EH (cell line): ENCODE measurements around the gene CEP72.
"Not testable (repeated sequence)": the region's sequence is repeated elsewhere in the genome, so short reads cannot be mapped to it uniquely, and the experiment has no call there.

Source experiments
- DNase-seq: peaks from one replicate; pipeline ENCODE4 v3.0.0-alpha.2; 2015; ENCODE audit warnings: low read depth

The CEP72 gene, protein sequence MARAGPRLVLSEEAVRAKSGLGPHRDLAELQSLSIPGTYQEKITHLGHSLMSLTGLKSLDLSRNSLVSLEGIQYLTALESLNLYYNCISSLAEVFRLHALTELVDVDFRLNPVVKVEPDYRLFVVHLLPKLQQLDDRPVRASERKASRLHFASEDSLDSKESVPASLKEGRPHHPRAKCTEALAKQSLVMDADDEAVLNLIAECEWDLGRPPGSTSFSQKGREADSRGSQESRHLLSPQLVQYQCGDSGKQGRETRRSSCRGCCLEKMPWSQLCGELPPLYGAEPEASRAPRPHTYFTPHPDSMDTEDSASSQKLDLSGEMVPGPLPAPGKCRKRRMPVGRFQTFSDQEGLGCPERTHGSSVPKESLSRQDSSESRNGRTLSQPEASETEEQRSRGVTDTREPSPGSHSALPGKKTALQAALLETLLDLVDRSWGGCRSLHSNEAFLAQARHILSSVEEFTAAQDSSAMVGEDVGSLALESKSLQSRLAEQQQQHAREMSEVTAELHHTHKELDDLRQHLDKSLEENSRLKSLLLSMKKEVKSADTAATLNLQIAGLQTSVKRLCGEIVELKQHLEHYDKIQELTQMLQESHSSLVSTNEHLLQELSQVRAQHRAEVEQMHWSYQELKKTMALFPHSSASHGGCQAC

DNA sequence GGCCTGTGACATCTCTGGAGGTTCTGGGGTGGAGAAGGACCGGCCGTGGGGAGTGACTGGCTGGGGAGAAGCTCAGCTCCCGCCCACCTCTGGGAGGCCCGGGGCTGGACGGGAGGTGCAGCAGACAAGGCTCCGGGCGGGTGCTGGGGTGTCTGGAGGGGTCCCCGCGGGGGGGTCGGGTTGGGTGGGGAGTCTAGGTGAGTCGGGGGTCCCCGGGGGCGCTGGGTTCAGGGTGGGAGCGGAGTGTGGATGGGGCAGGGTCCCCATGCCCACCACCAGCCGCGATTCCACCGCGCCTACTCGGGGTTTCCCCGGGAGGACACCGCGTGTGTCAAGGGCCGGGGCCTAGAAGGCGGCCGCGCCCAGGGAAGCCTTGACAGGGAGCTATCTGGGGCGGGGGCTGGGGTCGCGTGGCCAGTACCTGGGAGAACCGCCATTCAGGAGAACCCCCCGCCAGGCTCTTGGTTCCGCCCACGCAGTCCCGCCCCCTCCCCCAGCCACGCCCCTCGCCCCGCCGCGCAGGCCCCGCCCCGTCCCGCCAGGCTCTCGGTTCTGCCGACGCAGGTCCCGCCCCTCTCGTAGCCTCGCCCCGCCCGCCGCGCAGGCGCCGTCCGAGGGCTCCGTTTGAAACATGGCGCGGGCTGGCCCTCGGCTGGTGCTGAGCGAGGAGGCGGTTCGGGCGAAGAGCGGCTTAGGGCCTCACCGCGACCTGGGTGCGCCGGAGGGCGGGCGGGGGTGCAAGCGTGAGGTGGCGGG, at the start of gene CEP72:
TSS of gene CEP72 (plus strand) at position 610 of the 756 bp plus-strand sequence. CDS start at position 632, 22 bp downstream.
- peak; percentile 86 for DNase-seq

DNA sequence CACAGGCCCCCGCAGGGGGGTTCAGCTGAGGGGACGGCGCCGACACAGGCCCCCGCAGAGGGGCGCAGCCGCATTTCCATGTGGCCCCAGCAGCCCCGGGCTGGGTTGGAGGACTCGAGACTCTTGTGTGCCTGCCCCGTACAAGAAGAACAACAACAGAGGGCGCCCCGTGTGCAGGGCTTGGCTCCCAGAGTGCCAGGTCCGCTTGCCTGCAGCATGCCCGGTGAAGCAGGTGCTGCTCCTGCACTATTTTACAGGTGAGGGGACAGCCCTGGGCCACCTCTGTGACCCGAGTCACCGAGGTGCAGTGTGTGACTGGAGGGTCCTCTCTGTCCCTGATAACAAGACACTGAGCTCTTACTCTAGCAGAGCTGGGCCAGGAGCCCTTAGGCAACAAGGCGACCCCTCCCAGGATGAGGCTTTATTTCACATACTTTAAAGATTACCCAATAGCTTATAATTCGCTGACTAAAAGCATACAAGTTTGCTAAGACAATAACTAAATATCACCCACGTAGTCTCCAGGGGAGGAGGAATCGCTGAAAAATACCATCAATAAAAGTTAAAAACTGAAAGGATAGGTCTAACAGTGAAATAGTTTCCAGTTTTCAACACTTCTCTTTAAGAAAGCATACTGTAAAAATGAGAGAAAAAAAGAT, 46.2 kb upstream of the CEP72 start:
- peak; percentile 19 for DNase-seq

DNA sequence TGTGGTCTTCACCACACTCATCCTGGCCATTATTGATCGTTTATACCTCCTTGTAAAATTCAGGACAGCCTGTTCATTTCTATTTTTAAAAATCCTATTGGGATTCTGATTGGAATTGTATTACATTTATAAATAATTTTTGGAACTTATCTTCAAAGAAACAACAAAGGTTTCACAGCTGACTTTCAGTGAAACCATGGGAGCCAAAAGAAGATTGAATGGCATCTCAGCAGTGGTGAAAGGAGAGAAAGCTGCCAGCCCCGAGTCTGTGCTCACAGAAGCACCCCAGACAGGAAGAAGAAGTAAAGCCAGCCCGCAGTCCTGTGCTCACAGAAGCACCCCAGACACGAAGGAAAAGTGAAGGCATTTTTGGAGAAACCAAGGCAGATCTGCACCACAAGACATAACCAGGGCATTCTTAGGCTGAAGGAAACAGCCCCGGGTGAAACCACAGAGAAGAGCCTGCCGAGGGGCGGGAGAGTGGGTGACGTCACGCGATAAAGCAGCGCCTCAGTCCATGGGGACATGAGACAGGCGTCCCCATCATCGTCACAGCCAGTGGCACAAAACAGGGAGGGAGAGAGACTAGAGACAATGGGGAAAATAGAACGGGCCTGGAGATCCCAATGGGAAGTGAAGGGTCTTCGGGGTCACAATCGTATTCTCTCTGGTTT, 45.4 kb upstream of the CEP72 start:
- DNase-seq, result no peak

DNA sequence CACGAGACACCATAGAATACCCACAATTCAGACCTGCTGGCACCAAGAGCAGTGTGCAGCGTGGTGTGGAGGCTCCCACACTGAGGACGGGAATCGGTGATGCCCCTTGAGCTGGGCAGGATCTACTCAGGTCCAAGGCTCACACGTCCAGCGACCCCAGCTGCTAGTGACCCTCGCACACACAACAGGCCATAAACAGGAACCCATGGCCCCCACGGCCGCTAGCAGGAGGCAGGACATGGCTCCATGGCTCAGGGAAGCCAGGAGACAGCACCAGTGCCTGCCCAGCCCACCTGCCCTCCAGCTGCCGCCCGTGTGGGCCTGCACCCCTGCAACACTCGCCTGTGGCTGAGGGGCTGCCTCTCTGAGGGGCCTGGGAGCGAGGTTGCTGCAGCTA, 44.5 kb upstream of the CEP72 start:
- no peak for DNase-seq

DNA sequence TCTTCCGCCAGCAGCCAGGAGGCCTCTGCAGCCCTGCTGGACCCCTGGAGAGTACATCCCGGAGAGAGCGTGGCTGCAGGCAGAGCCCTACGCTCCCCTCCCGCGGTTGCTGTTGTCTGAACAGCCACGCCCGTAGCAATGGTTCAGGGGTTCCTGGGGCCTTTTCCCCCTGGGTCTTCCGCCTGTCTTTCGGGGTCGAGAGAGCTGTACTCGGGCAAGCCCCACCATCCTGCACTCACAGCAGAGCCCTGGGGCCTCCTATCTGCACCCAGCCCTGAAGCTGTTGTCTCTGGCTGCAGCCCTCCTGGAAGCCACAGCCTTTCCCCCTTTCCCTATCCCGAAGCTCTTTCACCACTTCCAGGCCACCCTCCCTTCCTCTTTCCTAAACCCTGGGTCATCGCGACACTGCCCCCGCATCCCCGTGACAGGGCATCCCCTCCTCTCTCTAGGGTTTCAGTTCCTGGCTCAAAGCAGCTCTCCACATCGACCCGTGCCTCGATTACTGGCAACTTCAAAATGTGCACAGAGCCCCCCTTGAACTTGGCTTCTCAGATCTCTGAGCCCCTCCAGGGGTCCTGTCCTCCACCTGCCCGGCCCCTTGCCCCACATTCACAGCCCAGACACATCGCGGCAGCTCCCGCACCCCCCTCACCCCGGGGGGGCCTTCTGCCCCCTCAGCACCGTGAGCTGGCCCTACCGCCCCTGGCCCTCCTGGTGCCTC, 43.9 kb upstream of the CEP72 start:
- DNase-seq, result no peak

DNA sequence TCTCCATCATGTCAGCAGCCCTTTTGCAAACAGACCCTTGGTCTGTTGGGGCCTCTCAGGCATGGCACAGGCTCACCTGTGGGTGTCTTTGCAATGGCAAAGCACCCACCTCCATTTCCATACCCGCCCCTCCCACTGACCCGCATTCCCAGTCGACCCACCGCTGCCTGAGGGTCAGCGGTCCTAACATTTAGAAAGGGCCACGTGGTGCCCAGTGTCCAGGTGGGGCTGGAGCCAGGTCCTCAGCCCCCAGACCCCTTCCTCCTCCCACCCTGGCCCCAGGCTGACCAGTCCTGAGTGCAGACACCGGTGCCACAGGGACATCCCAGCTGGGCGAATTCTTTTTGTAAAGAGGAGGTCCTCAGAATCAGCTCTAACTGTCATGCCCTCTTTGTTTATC, 43.3 kb upstream of the CEP72 start:
- DNase-seq, result no peak

DNA sequence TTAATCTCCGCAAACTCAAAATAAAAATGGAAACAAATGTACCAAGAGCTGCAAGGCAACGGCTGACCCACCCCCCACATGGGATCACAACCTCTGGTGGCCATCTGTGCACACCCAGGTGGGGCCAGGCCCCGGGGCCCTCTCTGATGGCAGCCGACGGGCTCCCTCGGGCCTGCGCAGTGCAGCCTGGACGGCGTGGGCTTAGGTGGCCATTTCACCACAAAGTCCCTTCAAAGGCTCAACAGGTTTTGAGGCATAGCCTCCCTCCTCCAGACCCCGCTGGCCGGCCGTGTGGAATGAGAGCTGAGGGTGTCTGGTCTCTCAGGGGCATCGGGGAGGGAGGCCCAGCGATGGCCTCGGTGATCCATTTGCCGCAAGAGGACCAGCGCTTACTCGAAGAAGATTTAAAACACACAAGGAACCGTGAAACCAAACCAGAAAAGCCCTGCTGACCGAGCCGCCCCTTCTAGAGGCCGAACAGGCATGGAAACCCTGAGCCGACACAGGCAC, 42.7 kb upstream of the CEP72 start:
- DNase-seq, result no peak

DNA sequence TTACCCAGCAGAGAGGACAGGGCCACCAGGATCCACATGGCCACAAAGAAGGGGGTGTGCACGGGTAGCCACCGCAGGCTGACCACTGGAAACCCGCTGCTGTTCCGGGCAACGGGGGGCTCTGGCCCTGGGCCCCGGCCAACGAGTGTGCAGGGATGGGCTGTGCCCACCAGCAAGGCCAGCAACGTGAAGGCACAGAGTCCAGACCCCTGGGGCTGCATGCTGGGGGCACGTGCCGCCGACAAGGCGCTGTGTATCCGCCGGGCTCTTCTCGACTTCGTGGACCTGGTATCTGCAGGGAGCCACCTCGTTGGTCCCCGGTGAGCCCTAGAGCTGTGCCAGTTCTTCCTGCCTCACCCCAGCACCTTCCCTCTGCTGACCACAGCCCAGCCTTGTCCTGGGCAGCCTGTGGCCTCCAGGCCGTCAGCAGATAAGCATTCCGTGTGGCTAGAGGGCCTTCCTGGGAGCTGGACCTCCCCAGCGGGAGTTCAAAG, 42.2 kb upstream of the CEP72 start:
- no peak for DNase-seq

DNA sequence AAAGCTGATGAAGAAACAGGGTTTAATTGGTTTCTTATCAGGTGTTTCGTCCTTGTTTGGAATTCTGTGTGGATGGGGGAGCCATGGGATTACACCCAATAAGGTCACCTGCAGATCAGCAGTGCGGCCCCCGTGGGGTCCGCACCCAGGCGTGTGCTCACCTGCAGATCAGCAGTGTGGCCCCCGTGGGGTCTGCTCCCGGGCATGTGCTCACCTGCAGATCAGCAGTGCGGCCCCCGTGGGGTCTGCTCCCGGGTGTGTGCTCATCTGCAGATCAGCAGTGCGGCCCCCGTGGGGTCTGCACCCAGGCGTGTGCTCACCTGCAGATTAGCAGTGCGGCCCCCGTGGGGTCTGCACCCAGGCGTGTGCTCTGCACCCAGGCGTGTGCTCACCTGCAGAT, 41.7 kb upstream of the CEP72 start:
- DNase-seq, result no peak

DNA sequence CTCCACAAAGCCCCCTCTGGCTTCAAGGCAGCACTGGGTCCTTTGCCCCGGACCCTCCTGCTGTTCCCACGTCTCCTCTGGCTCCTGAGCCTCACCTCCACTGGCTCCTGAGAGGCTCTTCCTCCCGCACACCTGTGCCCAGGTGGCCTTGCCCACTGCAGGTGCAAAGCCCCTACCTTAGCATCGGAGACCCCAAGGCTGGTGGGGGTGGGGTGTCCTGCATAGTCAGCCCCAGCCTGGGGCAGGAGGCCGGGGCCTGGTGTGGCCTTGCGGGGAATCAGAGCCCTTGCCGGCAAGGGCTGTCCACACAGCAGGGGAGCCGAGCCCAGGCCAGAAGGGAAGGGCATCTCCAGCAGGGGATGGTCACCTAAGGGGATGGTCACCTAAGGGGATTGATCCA, 41.3 kb upstream of the CEP72 start:
- no peak for DNase-seq

DNA sequence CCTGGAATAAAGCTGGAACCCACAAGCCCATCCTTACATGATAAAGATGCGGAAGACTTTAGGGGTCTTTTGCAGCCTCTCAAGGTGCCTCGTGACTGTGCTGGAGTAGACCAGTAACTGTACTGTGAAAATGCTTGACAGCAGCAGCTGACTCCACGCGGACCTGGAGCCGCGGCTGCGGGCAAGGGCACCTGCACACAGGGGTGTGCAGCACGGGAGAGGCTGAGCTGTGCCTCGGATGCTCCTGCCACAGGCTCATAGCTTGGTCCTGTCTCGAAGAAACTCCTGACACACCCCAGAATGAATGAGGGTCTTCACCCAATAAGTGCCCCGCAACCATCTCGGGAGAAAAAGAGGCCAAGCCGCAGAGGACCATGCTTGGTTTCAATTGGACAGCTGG, 40.3 kb upstream of the CEP72 start:
- no peak for DNase-seq

DNA sequence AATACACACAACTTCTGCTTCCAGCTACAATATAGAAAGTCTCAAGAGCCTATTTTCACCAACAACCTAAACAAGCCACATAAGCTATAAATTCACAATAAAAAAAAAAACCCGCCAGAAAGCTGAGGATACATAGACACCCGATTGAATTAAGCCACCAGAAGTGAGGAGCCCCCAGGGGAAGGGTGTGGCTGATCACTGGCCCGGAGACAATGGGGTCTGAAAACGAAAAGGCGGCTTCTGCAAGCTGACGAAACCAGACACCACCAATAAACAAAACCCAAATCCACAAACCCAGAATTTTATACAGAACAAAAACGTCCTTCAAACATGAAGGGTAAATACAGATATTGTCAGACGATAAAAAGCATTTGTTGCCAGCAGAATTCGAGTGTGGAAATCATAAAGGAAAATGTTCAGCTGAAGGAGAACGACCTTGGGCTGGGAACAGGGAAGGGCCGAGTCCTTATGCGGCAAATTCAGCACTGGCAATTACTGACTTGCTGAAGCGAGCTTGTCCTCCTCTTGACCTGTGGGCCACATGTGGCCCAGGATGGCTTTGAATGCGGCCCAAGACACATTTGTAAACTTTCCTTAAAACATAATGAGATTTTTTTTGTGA, 39.6 kb upstream of the CEP72 start:
- DNase-seq, result no peak

DNA sequence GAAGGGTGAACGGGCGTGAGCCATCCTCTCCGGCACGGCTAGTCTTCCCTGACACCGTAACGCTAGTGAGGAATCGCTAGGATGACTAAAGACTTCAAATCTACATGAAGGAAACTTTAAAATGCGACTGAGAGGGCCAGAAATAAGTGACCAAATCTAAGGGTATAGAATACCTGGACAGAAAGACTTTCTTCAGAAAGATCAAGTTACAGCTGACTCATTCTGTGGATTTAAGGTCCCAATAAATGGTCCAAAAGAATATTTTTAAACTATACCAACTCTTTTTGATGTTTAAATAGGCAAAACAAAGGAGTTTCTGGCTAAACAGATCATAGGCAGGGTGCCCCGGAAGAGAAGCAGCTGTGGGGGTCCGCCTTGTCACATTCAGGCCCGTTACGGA, 38.9 kb upstream of the CEP72 start:
- no peak for DNase-seq

DNA sequence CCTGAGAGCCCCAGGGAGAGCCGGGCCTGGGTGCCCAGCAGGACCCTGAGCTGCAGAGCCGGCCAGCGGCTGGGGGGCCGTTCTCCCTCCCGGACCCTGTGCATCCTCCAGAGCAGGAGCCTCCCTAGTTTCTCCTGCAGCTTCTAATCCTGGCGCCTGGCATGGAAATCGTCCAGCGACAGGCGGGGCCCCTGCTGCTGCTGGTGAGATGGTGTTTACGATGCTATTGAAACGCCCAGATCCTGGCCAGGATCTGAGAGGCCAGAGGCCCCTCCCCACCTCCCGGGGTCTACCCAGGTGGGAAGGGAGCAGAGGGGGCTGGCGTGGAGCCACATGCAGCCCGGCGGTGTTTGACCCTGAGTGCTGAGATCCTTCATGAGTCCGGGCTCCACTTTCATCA, 38.2 kb upstream of the CEP72 start:
- no peak for DNase-seq

DNA sequence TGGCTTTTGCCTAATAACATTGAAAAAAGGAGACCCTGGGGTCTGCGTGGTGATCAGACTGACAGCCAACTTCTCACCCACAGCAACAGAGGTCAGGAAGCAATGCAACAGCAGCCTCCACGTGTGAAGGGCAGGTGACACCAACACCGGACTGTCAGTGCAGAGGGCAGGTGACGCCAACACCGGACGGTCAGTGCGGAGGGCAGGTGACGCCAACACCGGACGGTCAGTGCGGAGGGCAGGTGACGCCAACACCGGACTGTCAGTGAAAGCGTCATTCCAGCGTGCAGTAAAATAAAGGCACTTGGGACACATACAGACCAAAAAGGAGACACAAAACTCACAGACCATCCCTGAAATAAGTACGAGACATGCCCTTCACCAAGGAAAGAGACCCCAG, 37.2 kb upstream of the CEP72 start:
- DNase-seq, result no peak

DNA sequence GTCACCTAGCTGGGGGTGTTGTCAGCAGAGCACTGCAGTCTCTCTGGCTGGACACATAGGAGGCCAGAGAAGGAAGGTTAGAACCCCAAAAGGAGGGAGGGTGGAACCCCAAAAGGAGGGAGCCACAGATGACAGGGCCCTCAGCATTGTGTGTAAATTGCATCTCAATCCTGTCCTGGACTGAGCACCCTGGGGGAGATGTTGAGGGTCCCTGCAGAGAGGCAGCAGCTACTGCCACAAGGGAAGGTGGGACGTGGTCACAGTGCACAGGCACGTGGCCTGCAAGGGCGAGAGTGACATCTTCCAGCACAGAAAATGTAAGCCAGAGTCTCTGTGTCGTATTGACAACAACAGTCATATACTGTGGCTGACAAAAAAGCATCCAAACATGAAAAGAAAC, 36.5 kb upstream of the CEP72 start:
- no peak for DNase-seq

DNA sequence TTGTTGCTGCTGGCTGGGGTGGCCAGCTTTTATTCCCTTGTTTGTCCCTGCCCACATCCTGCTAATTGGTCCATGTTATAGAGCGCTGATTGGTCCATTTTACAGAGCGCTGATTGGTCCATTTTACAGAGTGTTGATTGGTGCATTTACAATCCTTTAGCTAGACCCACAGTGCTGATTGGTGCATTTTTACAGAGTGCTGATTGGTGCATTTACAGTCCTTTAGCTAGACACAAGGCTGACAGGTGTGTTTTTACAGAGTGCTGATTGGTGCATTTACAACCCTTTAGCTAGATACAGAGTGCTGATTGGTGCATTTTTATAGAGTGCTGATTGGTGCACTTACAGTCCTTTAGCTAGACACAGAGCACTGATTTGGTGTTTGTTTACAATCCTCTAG, 34.9 kb upstream of the CEP72 start:
- not testable (repeated sequence) for DNase-seq

DNA sequence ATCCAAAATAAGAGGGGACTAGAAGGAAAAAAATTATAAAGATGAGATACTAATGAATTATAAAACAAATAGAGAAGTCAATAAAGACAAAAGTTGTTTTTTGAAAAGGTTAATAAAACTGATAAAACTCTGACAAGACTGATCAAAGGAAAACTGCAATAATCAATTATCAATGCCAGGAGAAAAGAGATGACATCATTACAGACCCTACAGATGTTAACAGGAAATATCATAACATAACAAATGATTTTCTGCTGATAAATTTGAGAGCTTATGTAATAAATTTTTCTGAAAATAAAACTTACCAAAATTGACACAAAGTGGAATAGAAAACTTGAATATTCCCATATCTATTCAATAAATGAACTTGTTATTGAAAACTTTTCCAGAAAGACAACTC, 34.3 kb upstream of the CEP72 start:
- DNase-seq, result no peak

DNA sequence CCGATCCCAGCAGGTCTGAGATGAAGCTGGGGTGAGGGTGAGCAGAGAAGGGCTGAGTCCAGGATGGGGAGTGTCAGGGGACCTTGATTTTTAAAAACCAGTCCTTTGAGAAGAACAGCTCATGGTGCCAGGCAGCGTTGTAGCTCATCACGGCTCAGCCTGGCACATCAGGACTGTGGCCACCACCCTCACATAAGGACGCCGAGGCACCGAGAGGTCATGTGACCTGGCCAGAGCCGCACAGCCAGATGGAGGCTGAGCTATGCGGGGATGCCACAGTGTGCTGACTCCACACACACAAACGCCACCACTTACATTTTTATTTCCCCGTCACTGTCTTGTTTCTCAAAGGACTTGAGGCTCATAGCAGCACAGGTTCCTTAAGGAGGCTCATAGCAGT, 32.9 kb upstream of the CEP72 start:
- no peak for DNase-seq

DNA sequence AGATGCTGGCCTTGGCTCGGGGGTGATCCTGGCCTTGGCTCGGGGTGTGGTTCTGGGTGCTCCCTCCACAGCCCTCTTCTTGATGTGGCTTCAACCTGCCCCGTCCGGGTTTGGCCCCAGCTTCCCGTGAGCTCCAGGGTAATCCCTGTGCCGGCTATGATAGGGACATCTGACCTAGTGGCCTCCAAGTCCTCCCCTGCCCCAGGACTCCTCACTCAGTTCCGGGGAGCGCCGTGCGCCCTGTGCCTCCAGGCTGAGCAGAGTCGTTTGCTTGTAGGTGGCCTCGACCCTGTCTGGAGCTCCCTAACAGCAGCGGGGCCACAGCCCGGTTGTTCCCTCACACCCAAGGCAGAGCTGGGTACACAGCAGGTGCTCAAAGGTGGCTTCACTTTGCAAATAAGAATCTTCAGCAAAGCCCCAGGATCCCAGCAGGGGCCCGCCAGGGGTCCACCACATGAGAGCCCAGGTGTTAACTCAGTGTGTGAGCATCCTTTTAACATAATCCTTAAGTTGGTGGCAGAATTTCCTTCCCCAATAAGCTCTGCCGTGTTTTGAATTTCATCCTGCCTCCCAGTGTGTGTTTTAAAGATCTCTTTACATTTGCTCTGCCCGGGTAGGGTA, 32.3 kb upstream of the CEP72 start:
- DNase-seq, result no peak
